ENCODE data around the gene ENTPD8.
"Not testable (repeated sequence)": the region's sequence is repeated elsewhere in the genome, so short reads cannot be mapped to it uniquely, and the experiment has no call there.

The ENTPD8 gene

DNA sequence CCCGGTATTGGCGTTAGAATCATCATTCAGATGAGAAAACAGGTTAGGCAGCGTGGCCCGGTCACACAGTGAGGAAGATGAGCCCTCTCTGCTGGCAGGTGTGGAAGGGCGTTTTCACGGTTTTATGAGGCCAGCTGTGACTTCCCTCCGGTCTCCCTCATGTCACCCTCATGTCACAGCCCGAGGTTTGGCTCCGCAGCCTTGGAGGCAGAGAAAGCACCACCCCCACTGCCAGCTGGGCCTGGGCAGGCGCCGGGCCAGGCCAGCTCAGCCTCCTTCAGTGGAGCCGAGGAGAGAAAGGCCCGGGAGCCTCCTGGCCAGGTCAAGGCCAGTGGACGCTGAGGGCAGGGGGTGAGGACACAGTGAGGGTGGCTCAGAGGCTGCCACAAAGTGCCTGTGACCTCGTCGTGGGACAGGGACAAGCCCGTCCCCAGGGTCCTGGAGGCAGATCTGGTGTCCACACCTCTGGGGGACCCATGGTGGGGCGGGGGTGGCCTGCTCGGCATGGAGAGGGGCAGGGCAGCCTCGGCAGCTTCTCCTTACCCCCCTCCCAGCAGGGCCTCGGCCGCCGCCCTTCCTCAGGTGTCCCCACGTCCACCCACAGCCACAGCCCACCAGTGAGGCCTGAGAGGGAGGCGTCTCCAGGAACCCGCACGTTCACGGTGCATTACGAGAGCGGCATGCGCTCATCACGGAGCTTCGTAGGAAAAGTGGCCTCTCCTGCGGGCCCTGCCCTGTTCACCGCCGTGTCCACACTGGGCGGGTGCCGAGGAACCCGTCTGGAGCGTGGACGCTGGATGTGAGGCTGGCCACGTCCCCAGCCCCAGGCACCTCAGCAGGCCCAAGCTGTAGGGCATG, 50.4 kb downstream of the ENTPD8 start:
- DNase-seq: no peak

DNA sequence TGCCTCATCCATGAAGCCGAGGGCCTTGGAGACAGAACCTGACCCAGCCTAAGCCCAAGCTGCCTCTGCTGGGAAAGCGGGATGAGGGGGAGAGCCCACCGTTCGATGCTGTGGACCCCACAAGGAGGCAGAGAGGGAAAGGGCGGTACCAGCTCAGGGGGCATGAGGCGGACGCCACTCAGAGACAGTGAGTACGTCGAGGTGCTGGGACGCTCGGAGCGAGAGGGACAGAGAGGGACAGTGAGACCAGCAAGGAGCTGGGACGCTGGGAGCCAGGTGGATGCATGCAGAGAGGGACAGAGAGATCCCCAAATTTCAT, 51.8 kb downstream of the ENTPD8 start:
- no peak for DNase-seq

DNA sequence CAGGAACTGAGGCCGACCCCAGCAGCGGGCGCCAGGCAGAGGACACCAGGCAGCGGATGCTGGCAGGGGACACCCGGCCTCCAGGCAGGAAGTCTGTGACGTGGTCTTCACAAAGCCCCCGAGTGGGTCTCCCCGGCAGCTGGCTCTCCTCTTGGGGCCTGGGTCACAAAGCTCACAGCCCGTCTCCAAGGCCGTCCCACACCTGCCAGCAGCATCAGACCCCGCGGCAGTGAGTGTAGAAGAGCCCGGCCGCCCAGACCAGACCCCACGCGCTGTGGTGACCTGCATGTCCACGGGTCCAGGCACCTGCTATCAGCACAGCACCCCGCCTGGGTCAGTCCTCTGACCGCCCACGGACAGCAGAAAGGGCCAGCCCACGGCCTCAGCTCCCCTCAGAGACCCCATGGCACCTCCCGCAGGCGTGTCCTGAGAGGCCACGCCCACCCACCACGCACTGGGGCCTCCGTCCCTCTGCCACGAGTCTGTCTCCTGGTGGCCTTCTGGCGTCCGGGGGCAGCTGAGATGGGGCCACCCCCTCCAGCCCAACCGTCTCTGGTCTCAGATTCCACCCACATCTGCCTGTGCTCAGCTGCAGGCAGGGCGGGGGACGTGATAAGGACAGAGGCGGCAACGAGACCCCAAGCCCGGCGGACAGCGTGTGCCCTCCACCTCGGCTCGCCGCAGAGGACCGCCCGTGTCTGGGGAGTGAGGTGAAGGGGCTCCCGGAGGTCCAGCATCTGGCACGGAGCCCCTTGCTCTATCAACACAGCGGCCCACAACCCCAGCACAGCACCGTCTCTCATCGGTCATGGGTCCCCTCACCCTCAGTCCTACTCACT, 52.3 kb downstream of the ENTPD8 start:
- no peak for DNase-seq

DNA sequence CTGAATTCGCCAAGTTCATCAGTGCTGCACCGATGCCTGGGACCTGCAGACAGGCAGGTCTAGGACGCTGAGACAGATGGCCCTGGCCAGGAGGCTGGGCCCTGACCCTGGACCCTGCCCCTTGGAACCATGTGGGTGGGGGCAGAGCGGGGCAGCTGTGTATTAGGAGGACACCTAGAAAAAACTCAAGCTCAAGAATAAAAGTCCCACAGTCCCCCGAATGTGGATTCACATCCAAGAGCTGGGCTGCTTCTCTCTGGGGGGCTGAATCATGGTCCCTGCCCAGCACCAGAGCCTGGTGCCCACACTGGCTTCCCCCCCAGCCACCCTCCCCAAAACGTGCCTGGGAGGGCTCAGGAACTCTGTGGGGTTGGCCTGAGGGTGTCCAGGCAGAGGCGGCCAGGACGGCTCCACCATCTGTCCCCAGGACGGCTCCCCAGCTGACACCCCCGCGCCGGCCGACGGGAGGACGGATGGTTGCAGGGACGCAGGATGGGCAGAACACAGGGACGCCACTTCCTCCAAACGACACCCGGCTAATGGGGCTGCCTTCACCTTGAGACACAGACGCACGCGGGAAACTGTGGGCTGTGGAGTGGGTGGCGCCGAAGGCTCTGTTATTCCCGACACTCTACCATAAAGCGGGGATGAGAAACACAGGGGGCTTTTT, 53.1 kb downstream of the ENTPD8 start:
- no peak for DNase-seq

DNA sequence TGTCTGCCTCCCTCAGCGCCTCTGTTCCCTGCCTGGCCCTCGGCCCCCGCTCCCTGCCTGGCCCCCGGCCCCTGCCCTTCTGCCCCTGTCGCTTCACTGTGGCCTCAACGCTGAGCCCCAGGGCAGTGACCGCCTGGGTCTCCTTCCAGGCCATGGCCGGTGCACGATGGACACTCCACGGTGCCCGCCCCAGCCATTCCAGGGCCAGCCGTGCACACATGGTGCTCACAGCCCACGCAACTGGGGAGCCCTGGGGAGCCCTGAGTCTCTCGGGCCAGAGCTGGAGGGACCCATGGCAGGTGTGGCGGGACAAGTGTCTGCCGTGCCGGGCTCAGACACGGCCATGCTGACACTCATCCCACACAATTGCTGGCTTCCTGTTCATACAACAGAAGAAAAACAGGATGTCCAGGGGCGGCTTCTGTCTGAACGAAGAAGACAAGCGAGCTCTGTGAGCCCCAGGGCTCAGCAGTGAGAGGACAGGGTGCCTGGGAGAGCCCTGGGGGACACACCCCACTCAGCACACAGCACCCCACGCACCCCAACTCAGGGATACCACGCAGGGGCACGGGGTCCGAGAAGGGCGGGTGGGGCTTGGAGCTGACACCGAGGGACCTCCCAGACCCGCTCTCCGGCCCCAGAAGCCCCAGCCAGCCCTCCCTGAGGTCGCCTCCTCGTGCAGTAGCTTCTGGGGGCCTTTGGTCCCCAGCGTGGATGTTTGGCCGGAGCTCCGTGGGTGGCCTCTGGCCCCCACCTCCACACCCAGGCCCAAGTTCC, 53.9 kb downstream of the ENTPD8 start:
- DNase-seq: no peak

DNA sequence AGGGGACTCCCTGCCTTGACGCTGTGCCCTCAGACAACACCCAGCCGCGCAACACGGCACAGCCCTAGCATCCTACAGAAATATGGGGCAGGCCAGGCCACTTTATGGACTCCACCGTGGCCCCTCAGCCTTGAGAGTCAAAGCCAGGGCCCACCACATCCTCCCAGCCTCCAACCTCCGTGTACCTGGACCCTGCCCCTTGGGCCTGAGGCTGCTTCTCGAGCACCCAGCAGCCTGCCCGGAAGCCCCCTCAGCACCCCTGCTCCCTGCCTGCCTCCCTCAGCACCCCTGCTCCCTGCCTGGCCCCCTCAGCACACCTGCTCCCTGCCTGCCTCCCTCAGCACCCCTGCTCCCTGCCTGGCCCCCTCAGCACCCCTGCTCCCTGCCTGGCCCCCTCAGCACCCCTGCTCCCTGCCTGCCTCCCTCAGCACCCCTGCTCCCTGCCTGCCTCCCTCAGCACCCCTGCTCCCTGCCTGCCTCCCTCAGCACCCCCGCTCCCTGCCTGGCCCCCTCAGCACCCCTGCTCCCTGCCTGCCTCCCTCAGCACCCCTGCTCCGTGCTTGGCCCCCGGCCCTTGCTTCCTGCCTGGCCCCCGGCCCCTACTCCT, 54.5 kb downstream of the ENTPD8 start:
- DNase-seq: not testable (repeated sequence)

DNA sequence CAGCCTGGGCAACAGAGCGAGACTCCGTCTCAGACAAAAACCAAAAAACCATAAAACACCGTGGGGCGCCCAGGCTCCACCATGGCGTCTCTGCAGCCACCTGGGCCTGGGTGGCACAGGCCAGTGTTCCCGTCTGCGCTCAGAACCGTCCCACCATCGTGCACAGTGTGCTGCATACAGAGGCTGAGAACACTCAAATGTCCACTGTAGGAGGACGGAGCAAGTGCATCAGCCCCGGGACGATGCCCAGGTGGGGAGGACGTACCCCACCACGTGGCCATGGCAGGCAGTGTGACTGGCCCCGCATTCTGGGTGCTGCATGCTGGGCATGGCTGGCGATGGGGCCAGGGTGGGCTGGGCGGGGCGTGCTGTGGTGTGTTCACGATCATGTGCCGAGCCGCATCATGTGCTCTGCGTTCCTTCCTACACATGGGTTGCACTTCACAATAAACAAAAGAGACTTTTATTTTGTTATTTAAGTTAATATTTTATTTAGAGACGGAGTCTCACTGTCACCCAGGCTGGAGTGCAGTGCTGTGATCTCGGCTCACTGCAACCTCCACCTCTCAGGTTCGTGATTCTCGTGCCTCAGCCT, 56.0 kb downstream of the ENTPD8 start:
- DNase-seq: no peak

Measured in activated CD8-positive, alpha-beta memory T cell treated with anti-CD3 and anti-CD28 coated beads, Interleukin-2, amount 50 U/mL, for 4 hours (primary cell).